Erythroblast (primary cell): ENCODE results near the gene PRLR.

Experiments
- GATA1 ChIP-seq: IDR thresholded peaks from 2 replicates; pipeline ENCODE4 v1.6.1; 2011; ENCODE audit warnings: low read depth, mild to moderate bottlenecking, control low read depth, low read length, moderate library complexity
- POLR2A ChIP-seq: IDR thresholded peaks from 2 replicates; pipeline ENCODE4 v1.6.1; 2011; ENCODE audit warnings: mild to moderate bottlenecking, low read length

- TF ChIP-seq POLR2A: no peak
- no peak for TF ChIP-seq GATA1
Measured at GRCh38 chr5:35197351-35197750, 32.9 kb downstream of the PRLR start.
